Measurements from ENCODE around the gene ATP13A4.
"Not testable (repeated sequence)": the region's sequence is repeated elsewhere in the genome, so short reads cannot be mapped to it uniquely, and the experiment has no call there.

The ATP13A4 gene

DNA sequence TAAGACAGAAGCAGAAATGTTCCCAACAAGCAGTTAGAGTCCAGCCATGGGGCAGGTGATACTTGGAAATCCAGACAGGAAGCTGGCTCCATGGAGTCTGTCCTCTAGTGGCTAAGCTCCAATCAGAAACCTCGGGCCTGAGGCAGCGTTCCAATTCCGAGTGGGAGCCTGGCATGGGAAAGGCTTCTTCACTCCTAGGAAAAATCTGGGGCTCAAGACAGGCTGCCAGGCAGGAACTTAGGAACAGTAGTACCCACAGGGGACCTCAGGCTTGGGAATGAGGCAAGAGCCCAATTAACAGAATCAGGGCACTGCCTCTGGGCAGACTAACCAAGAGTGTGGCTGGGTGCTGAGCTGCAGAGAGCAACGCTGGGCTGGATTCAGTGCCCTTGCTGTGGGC lies 6.2 kb upstream of the ATP13A4 start:
- no peak for DNase-seq (ENCODE audit: low read depth, low spot score)

DNA sequence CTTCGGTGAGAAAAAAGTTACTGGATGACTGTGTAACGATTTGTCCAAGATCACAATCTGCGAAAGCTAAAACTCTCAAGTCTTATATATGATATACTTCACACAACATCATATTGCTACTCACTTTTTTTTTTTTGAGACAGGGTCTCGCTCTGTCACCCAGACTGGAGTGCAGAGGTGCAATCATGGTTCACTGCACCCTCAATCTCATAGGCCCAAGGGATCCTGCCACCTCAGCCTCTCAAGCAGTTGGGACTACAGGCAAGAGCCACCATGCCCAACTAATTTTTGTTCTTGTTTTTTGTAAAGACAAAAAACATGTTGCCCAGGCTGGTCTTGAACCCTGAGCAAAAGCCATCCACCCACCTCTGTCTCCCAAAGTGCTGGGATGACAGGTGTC lies 5.4 kb upstream of the ATP13A4 start:
- no peak for DNase-seq (ENCODE audit: low read depth, low spot score)

DNA sequence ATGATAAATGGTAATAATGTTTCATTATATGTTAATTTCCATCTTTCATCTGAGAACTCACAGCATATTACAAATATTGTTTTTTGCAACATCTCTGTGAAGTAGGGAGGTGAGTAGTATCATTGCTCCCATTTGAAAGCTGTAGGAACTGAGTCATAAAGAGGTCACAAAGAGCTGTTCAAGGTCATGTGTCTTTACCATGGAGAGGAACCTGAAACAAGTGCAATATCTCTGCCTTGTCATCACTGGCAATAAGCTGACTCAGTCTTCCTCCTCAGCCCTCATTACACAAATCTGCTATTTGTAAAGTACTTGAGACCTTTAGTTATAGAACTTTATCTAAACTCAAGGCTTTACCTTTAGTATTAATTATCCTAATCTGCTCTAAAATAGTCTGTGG lies 4.4 kb upstream of the ATP13A4 start:
- no peak for DNase-seq (ENCODE audit: low read depth, low spot score)

DNA sequence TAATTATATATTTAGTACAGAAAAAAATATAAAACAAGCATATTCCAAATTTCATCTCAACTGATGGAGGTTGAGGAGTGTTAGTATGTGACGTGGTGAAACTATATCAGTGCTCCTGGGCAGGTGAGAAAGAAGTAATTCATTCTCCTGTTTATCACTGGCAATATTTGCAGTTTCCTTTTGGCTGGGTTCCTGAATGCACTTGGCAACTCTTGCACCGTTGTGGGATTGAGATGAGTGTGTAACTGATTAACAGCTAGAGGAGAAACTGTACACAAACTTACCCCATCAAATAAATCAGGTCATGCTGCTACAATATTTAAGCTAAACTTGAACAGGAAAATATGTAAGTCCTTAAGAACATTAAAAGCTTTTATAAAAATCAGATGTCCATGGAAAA lies 2.1 kb upstream of the ATP13A4 start:
- no peak for DNase-seq (ENCODE audit: low read depth, low spot score)

DNA sequence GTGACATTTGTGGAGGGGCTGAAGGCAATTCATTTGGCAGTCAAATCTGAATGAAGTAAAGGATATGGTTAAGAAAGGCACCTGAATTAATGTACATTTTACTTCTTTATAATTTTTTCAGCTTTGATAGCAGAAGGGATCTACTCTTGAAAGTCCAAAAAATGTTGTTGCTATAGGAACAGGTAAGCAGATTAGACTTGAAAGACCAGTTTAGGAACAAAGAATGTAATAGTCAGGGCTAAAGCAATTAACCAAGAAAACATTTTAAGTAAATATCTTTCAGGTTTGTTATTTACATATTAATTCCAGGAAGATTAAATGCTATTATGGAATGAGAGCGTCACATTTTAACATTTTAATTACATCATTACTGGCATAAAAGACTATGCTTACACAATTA lies 1.1 kb downstream of the ATP13A4 start:
- no peak for DNase-seq (ENCODE audit: low read depth, low spot score)

DNA sequence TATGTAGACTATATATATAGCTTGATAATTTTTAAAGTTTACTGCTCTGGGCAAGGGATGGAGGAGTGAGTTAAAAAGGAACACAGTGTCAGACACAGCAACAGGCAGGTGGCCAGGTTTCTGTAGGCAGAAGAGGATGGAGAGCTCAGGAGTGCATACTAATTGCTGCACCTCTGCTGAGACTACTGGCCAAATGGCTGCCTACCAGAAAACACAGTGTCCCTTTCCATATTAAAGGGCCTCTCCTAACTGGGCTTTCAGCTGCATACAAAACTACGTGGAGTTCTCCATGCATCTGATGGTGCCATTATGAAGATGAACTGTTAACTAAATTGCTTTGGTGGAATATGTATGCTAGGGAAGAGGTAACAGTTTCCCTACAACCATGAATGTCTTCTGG lies 1.8 kb downstream of the ATP13A4 start:
- DNase-seq (ENCODE audit: low read depth, low spot score) = no peak

DNA sequence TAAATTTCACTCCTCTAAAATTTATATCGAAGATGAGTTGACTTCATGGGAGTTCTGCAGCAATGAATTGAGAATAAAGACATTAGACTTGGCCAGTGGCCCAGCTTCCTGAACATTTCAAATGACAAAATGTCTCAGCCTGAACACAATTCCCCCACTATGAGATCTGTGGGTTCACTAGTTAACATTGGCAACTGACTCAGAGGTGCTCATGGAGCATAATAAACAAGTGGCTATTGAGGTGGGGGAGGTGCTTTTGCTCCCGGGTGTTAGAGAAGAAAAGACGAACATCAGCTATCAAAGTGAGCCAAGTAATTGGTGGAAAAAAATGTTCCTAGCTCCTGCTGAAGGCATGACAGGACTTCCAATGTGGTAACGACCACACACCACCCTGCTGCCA lies 6.3 kb downstream of the ATP13A4 start:
- DNase-seq (ENCODE audit: low read depth, low spot score) = no peak

DNA sequence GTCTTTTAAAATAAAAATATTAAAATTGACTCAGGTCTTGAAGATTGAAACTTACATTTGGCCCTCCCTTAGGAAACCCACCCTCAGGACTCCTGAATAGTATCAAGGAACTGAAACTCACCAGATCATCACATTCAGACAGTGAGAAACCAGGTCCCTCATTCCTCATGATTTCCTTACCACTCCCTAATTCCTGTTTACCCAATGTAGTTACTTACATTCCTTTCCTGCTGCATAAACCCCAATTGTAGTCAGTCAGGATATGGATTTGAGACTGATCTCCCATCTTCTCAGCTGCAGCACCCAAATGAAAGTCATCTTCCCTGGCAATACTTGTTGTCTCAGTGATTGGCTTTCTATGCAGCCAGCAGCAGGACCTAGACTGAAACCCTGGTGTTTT lies 8.6 kb downstream of the ATP13A4 start:
- DNase-seq (ENCODE audit: low read depth, low spot score) = no peak

DNA sequence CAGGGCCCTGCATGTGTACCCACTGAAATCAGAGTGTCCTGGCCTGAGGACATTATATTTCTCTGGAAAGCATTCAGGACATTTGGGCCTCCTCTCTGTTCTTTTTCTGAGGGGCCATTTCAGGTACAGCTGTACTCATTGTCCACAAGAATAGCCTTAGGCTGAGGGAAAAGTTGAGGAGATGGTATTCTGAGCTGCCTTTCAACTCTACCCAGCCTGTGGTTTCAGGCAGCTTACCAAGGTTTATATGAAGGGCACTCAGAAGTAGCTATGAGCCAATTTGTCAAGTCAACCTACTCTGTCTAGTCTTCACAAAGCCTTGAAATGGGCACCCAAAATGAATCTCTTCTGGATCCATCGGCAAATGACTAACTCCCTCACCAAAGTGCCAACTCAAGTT lies 9.4 kb downstream of the ATP13A4 start:
- no peak for DNase-seq (ENCODE audit: low read depth, low spot score)

DNA sequence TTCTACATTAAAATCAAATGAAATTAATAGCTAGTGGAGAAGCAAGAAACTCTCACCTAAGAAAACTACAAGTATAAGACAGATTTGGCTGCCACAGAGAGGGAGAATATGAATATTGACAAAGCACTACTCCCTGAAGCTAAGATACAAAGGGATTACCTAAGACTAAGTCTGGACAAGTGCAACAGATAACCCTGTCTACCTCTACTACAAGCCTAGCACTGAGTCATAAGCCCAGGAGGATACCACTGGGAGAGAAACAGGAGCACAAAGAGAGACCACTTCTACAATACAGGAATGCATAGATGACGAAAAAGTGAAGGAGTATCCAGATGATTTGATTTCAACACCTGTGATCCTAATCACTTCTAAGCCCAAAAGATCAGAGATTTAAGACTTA lies 10.4 kb downstream of the ATP13A4 start:
- DNase-seq (ENCODE audit: low read depth, low spot score) = no peak

DNA sequence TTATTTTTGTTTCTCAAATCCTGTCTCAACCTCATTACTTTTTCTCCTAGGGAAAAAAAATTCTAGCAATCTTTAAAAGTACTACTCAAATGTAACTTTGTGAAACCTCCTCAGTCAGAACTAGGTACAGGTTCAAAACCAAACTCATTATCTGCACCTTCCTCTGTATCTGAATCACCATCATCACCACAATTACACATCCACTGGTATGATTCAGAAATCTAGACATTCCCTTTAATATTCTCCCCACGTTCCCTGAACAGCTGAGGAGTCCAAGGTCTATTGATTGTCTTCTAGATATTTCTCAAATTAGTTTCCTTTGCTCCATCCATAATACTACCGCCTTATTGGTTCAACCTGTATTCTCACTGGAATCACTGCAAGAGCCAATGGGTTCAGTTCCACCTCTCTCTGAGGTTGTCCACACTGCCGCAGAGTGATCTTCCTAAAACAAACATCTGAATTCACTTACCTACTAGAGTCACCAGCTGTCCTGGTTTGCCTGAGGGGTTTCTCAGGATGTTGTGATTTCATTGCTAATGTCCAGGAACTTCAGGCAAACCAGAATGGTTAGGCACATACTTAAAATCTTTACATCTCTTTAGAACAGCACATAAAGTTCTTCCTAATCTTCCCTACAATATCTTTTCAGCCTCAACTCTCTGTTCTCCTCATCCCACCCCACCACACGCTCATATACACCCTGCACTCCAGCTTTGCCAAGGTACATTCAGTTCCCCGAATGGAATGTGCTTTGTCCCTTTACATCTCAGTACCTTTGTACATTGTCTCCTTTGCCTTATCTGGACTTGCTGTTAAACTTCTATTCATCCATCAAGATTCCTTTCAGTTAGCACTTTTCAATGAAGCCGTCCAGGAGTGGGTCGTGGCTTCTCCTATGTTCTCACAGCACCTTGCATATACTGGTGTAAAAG lies 24.2 kb downstream of the ATP13A4 start:
- no peak for DNase-seq (ENCODE audit: low read depth, low spot score)

DNA sequence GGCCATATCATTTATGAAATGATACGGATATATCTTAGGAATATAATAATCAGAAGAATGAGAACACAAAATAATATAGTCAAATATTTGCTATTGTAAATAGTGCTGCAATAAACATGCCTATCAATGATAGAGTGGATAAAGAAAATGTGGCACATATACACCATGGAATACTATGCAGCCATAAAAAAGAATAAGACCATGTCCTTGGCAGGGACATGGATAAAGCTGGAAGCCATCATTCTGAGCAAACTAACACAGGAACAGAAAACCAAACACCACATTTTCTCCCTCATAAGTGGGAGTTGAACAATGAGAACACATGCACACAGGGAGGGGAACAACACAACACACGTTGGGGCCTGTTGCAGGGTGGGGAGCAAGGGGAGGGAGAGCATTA lies 28.6 kb downstream of the ATP13A4 start:
- DNase-seq (ENCODE audit: low read depth, low spot score) = not testable (repeated sequence)

DNA sequence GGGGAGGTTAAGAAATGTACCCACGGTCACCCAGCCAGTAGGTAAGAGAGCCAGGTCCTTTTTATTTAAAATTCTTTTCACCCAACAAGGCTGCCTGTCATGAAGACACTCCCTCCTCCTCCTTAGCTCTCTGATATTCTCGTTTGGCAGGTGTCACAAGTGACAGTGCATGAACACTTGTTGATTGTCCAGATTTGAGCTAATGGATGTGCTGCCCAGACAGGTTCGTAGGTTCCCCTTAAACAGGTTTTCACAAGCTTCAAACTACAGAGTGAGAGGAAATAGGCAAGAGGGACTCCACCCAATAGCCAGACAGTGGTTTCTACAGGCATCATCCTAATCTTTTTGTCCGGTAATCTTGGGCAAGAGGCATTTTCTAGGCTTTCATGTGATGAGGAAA lies 32.2 kb downstream of the ATP13A4 start:
- DNase-seq (ENCODE audit: low read depth, low spot score) = no peak

DNA sequence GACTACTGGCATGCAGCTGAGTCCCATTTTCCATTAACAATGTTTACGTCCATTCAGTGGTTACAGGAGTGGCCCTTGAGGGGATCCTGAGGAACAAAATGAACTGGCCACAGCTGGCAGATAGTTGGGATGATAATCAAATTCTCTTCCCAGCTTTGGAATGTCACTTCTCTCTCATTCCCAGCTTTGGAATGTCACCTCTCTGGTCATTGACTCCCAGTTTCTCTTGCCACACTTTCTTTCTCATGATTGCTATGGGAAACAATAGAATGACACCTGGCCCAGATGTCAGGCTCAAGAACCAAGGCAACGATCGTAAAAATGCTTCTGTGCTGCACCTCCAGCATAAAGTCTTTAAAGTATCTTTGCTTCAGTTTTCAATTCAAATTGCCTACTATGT lies 34.0 kb downstream of the ATP13A4 start:
- no peak for DNase-seq (ENCODE audit: low read depth, low spot score)

DNA sequence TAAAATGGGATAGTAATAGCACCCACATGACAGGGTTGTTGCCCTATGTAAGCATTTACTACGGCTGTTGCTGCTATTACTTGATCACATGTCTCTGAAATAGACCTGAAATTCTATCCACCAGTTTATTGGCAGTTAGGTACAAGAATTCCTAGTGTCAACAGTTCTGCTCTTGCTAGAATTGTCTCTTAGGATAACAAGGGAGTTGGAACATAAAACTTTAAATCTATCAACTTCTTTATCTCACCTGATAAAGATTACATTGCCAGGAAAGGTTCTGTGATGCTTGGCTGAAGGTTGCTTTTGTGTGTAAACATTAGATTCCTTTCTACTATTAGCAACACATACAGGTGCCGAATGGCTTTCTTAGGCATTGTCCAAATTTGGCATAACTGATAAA lies 38.7 kb downstream of the ATP13A4 start:
- DNase-seq (ENCODE audit: low read depth, low spot score) = no peak

DNA sequence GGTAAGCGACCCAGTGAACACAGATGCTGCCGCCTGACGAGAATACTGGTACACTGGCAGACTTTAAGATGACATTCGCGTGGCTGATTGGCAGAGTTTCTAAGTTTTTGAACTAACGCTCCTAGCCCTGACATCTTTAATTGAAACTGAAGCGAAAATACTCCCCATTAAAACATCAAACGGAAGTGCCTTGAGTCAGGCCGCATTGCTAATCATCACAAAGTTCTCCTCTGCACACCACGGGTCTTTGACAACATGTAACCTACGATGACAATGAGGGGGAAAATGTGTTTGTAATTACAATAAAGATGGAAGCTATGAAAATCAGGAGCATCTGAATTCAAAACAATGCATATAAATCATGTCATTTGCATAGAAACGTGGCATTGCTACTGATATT lies 44.5 kb downstream of the ATP13A4 start:
- DNase-seq (ENCODE audit: low read depth, low spot score) = no peak

DNA sequence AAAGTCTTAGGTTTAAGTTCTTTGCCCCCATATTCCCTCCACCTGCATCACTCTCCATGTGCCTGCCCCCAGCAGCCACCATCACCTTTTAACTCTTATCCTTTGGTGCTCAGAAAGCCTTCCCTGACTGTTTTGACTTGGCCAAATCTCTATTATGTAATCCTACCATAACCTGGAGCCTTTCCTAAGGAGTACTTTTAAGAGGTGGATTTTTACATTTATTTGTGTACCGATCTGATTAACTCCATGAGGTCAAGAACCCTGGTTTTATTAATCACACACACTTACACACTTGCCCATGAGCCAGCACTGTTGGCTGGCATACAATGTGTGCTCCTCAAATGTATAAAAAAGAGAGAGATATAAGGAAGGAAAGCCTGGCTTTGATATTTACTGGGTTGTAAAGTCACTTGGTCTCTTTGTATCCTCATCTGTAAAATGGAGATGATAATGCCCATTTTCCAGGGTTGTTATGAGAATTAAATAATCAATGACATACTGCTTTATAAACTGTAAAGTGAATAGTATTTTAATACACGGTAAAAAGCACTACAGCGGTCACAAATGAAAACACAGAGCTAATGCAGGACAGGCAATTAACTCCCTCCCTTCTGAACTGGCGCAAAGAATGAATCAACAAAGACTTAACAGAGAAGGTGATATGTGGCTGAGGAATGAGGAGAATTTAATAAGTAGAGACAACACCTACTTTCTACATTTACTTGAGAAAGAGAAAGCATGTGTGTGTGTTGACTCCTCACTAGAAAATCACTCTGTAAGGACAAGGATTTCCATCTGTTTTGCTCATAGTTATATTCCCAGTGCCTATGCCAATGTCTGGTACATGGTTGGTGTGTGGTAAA lies 45.4 kb downstream of the ATP13A4 start:
- DNase-seq (ENCODE audit: low read depth, low spot score) = no peak

DNA sequence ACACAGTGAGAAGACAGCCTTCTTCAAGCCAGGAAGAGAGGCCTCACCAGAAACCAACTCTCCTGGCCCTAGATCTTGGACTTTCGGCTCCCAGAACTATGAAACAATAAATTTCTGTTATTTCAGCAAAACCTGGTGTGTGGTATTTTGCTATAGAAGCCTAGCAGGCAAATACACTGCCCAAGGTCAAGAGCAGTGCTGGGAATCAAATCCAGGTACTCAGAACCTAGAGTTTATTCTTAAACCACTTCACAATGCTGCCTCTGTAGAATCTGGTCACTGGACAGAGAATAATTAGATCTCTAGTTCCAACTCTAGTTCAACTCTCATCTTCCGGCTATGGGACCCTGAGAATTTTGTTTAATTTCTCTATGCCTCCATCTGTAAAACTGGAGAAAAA lies 46.6 kb downstream of the ATP13A4 start:
- no peak for DNase-seq (ENCODE audit: low read depth, low spot score)

DNA sequence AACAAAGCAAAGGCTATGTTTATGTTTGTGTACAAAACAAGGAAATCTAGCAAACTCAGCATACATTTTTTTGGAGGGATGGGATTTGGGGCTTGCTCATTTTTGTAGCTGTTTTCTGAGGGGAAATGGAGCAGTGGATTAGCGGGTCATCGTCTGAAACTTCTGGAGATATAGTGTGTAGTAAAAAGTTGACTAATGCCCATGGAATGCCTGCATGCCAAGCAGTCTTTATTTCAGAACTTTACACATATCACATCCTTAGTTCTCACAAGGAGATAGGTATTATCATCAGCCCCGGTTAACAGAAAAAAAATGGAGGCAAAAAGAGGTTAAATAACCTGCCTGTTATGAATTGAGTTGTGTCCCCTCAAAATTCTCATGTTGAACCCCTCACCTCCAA lies 47.1 kb downstream of the ATP13A4 start:
- DNase-seq (ENCODE audit: low read depth, low spot score) = no peak

DNA sequence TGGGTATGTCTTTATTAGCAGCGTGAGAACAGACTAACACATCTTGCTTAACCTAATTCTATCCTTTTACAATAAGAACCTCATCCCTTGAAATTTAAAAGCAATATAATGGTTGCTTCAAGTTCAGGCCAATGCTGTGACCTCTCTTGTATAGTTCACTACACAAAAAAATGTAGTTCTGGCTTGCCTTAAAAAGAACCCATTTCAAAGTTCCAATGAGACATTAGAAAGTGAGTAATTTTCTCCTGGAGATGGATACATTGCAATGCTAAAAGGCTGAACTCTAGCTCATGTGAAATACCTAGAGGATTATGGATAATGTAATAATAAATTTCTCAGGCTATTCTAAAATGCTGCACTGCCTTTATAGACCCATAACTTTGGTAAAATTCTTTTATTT lies 47.8 kb downstream of the ATP13A4 start:
- no peak for DNase-seq (ENCODE audit: low read depth, low spot score)

DNA sequence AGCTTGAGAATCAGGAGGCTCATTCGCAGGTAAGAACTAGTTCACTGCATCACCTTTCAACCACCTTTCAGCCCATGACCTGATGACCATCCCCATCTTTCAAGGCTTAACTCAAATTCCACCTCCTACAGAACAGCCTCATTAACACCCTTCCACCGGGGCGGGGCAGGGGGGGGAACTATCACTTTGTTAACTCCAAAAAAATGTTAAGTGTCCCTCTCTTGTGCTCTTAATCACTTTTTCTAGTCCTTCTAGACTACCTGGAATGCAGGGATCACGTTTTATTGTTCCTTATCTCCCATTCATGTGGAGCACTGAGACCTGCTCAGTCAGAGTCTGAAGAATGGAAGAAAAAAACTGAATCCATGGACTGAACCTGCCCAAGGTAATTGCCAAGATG lies 51.8 kb downstream of the ATP13A4 start:
- DNase-seq (ENCODE audit: low read depth, low spot score) = no peak

DNA sequence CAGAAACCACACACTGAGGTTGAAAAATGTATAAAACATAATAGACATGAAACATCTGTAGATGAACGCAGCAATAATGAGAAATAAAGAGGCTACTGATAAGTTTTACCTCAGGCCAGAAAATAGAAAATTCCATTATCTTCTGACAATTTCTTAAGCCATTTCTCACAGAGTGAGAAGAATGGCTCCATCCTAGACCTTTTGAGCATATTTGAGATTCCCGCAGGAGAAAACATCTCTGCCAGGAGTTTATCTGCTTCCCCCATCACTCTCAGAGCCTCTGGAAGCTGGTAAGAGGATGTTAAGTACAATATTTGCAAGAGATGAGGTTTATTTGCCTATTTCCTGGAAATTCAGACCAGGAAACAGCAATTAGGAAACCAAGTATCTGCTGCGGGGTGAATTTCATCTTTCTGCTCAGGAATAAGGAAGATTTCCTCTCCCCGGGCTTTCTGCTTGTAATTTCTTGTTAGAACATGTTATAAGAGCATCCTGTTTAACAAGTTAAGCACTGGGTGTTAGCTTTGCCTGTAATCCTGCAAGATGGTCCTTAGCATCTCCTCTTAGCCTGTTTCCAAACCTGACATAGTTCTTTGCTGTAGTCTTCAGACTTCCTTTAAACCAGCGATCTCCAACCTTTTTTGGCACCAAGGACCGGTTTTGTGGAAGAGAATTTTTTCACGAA lies 54.8 kb downstream of the ATP13A4 start:
- no peak for DNase-seq (ENCODE audit: low read depth, low spot score)
